NCI-H748 treated with DMSO at 0.1 percent for 48 hours (cell line): ENCODE data around the gene CMSS1.

ENCODE experiments used
- DNase-seq: peaks from one replicate; lab custom pipeline; 2025; lab: John Stamatoyannopoulos, UW

Gene CMSS1

DNA sequence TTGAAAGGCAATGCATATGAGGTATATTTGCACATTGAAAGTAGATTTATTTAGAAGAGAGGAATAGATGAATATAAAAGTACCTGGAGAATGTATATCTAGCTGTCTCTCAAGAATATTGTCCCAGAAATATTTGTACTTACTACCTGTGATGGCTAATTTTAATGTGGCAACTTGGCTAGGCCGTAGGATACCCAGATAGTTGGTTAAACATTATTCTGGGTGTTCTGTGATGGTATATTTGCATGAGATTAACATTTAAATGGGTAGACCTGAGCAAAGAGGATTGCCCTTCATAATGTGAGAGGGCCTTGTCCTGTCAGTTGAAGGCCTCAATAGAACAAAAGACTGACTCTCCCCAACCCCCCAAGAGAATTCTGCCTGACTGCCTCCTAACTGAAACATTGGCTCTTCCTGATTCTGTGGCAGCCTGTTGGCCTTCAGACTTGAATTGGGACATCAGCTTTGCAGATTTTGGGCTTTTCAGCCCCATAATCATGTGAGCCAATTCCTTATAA, 366.0 kb downstream of the CMSS1 start:
- DNase-seq = no peak

DNA sequence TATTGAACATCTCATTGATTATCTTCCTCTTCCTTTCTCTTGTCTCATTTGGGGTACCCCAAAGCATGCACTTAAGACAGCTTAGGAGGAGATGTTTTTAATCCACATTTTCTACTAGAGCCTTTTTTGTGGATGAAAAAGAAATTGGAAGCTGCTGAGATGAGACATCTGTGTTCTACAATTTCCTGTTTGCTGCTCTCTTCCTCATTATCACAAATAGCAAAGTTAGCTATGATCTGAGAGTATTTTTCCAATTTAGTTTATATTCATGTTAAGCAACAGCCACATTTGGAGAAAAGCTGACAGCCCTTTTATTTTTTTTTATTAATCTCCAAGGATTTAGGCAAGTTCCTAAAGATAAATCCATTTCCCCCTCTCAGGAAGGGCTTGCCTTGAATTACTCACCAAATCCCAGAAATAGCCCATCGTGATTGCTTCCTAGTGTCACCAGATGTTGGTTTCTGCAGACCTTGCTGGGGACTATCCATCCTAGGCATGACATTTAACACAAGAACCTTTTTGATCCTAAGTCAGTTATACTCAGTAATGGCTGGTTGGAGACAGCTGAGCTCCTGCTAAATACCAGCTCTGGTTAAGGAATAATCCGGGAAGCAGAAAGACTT, 367.4 kb downstream of the CMSS1 start:
- DNase-seq = no peak

DNA sequence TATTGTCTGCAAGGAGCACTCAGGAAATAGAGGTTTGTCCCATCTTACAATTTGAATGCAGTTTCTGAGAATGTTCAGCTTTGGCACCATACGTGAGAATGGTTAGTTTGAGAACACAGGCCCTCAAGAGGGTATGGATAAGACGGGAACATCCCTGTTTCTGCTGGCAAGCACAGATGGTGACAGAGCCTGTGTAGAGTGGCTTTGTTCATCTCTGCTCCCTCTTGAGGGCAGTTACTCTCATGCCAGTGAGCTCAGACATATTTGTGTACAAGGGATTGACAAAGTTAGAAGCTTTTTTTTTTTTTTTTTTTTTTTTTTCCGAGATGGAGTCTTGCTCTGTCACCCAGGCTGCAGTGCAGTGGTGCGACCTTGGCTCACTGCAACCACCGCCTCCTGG, 368.2 kb downstream of the CMSS1 start:
- DNase-seq = no peak

DNA sequence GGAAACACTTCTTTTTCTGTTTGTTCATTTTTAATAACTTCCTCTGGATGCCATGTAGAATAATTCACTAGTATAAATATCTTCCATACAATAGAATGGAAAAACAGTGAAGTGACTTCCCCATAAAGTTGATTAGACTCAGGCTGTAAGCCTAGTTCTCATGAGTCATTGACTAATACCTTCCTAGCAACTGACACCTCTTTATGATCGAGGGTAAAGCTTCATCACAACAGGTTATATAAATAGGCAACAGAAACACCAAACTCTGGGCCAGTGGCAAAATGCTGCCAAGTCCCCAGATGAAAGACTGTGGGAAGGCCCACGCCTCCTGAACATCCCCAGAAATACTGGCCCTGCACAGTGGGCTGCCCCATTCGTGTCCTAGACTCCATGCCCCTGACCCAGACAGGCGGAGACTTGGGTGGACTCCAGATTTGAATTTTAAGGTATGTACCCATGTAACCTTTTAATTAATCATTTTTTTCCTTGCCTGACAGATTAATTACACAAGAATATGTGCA, 371.8 kb downstream of the CMSS1 start:
- no peak for DNase-seq

DNA sequence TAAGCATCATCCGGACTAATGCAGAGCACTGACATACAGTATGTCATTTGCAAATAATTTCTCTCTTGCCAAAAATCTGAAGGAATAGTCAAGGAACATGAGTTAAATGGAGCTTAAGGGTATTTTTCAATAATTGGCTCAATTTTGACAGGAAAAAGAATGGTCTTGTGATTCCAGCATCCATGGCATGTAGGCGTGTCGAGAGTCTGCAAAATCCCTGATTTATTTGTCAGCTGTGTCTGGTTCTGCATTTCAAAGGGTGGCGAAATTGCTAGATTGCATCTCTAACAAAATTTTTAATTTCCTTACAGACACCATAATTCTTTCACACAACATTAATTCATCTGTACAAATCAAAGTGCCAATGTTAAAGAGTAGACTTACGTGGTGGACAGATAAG, 377.7 kb downstream of the CMSS1 start:
- DNase-seq = no peak

DNA sequence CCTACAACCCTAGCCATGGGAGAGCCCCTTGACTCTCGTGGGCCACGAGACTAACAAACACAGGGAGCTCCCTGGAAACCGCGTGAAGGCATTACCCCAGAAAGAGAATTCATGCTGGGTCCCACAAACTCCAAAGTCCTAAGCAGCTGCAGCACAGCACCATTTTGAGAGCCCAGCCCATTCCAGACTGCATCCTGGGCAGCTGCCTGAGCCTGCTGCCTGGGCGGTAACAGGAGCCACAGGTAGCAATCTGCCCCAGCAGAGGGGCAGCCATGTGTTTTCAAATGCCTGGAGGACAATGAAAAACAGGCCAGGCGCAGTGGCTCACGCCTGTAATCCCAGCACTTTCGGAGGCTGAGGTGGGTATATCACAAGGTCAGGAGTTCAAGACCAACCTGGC, 380.2 kb downstream of the CMSS1 start:
- DNase-seq = no peak

DNA sequence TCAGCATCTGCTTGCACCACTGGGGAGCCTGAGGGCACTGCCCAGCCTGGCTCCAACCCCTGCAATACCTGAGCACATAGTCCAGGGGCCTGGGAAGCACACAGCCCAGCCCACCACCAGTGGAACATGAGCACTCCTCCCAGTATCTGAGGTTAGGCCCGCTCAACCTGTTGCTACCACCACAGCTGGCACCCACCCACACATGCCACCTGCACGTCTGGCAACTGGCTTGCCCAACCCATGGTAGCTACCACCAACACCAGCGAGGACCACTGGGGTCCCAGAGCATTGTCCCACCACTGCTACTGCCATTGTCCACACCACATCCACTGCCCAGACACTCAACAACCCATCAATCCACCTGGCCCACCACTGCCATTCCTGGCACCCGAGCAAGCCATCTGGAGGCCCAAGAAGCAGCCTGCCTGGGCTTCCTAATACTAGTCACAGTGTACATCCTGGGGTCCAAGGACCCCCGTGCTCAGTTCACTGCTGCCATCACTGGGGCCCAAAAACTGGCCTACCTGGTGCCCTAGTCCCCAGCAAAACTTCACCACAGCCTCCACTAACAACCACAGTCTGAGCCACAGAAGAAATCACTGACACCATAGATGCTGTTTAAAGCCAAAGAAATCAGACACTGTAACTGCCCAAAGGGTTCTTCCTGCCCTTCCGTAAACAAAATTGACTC, 381.1 kb downstream of the CMSS1 start:
- DNase-seq = no peak

DNA sequence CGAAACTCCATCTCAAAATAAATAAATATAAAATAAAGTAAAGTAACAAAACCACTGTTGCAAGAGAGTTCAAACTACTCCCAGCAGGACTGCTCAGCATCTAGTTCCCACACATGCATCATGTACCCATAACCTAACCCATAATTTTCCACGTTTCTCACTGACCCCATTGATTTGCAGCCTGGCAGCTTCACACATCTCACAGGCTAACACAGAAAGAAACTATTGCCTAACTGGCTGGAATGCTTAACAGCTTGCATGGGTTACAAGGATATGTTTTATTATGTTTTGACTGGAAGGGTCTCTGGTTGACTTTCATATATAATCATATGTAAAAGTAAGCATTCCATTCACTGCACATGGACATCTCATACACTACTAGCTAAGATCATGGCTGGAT, 387.5 kb downstream of the CMSS1 start:
- DNase-seq = no peak

DNA sequence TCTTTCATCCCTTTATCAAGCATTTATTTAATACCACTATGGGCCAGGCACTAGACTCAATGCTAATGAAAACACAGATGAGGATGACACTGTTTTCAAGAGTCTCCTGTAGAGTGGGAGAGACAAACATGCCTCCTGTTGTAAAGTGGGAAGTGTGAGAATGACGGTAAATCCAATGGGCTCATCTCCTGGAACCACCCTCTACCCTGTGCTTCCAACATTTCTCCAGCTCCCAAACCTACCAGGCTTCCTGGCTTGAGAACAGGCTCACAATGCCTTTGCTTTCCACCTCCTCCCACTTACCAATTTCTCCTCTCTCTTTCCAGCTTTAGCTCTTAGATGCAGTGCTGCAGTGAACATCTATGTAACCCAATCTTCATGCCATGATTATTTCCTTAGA, 389.0 kb downstream of the CMSS1 start:
- no peak for DNase-seq

DNA sequence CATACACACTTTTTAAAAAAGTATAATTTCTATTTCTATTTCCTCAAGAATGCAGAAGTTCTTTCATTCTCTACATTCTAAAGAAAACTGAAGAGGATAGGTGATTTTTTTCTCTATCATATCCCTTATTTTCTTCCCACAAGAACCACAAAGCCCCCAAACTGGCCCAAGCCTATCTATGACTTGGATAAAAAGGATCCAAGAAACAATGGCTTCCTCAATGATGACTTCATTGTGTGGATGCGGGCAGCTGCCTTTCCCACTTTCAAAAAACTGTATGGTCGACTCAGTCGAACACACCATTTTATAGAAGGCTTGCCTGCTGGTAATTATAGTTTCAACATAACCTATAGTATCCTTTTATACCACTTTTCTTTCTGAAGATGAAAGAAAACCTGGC, 390.2 kb downstream of the CMSS1 start:
- no peak for DNase-seq

DNA sequence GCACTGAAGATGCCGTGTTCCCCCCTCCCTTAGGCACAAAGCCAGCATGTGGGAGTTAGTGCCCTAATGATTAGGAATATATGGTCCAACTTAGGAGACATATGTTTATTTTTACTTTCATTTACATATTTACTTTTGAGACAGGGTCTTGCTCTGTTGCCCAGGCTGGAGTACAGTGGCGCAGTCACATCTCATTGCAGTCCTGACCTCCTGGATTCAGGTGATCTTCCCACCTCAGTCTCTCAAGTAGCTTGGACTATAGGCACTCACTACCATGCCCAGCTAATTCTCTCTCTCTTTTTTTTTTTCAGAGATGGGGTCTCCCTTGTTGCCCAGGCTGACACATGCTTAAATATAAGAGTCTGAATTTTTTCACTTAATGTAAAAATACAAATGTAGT, 391.5 kb downstream of the CMSS1 start:
- no peak for DNase-seq

DNA sequence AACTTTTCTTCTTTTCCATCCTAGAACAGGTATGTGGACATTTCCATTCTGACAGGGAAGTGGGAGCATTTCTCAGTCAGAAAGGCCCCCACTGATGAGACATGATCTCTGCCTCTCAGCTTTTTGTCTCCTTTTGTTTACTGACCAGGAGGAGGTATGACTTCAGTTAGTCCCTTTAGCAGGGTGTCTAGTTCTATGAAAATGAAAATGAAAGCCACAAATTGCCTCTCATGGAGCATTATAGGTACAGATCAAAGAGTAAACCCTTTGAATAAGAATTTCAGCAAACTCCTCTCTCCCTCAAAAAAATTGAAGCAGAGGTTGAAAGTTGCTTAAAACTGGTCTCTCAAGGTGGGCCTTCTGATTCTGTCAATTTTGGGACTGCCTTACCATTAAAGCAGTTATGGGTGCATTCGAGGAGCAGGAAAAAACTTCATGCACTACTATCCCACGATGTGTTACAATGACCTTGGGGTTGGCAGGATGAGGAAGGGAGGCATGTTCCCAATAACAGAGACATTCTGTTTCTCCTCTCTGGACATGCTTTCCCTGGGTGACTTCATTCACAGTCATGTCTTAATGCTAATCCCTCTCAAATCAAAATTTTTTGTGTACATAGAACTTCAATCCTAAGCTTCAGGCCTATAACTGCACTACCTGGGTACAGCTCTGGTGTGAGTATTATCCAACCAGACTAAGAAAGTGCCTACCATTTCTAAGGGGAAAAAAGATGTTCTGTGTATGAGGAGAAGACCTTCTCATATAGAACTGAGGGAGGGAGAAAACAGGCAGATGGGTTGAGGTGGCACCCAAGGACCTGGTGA, 392.5 kb downstream of the CMSS1 start:
- no peak for DNase-seq

DNA sequence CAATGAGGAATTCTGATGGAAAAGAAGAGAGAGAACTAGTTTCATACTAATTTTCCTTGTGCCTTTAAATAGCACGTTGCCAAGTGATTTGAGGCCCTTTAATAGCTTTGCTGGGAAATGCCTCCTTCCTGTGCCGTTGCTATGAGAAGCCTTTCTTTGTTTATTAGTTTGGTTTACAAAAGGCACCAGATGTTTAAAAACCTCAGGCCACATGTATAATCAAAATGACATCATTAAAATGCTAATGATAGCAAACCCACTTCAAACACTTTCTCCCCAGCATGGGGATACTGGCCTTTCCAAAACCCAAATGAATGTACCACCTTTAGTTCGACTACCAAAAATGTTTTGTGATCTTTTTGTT, 393.1 kb downstream of the CMSS1 start:
- DNase-seq = peak; percentile 41

DNA sequence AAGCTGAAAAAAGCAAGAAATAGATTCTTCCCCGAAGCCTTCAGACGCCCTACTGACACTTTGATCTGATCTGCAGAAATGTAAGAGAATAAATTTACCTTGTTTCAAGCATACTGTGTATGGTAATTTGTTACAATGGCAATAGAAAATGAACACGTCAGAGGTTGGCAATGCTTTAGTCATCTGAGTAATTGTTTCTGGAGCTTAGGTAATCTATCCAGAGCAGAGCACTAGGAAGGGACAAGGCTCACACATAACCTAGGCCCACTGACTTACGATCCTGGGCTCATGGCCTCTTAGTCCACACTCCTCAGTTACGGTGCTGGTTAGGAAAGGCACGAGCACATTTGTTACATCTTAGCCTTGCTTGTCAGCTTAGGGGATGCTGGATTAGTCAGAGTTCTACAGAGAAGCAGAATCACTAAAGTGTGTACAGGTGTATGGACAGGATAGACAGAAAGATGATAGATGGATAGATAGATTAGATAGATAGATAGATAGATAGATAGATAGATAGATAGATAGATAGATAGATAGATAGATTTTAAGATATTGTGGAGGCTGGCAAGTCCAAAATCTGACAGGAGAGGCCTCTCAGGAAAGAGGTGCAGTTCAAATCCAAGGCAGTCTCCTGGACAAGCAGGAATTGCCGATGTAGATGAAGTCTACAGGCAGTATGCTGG, 396.4 kb downstream of the CMSS1 start:
- DNase-seq = no peak

DNA sequence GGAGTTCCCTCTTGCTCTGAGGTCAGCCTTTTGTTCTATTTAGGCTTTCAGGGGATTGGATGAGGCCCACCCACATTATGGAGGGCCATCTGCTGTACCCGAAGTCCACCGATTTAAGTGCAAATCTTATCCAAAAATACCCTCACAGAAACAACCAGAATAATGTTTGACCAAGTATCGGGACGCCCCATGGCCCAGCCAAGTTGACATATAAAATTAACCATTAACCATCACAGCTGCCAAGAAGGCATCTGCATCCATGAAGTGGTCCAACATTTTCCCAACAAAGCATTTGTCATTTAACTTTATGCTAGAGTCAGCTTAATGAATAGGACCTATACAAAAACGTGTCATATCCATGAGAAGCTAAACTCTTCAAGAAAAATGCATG, 396.9 kb downstream of the CMSS1 start:
- no peak for DNase-seq

DNA sequence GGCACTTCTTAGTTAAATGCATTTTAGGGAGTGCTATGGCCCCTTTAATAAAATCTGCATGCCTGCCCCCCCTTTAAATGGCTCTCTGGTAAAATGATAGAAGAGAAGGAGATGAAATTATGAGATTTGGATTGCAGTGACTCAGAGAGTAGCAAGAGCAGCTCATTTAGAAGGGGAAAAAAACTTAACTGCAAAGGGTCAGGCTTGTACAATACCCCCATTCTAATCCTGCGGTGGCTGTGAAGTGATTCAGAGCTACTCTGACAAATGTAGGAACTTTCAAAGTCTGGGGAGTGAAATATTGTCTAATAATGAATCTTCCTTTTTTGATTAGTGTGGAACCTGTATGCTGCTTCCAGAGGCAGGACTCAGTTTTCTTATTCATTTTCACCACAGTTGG, 399.1 kb downstream of the CMSS1 start:
- DNase-seq = no peak

DNA sequence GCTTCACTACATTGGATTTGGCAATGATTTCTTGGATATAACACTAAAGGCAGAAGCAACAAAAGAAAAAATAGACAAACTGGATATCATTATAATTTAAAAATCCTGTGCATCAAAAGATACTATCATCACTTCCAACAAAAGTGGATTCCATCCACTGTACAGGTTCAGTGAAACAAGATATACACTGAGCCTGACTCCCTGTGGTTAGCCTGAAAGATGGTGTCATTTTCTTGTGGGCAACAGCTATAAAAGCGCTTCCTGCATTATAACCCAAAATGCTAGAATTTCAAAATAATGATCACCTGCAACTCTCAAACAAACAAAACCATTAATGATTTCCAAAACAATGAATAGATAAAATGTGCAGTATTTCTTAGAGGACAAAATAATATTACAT, 403.5 kb downstream of the CMSS1 start:
- DNase-seq = no peak

DNA sequence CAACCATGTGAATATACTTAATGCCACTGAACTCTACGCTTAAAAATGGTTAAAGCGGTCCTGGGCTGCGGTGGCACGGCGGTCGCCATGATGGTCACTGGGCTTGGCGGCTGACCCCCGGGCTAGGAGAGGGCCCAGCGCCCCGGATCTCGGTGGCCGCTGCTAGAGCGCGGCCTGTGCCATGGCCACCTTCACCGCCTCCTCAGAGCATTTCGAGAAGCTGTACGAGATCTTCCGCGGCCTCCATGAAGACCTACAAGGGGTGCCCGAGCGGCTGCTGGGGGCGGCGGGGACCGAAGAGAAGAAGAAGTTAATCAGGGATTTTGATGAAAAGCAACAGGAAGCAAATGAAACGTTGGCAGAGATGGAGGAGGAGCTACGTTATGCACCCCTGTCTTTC, 407.5 kb downstream of the CMSS1 start:
- DNase-seq = no peak

DNA sequence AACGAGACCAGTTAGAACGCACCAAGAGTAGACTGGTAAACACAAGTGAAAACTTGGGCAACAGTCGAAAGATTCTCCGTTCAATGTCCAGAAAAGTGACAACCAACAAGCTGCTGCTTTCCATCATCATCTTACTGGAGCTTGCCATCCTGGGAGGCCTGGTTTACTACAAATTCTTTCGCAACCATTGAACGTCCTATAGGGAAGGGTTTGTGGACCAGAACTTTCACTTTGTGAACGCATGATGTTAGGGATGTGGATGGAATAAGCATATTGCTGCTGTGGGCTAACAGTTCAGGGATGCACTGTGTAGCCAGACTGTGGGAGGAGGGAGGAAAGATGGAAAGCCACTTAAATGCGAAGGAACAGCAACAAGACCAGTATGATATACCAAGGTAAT, 408.2 kb downstream of the CMSS1 start:
- no peak for DNase-seq

DNA sequence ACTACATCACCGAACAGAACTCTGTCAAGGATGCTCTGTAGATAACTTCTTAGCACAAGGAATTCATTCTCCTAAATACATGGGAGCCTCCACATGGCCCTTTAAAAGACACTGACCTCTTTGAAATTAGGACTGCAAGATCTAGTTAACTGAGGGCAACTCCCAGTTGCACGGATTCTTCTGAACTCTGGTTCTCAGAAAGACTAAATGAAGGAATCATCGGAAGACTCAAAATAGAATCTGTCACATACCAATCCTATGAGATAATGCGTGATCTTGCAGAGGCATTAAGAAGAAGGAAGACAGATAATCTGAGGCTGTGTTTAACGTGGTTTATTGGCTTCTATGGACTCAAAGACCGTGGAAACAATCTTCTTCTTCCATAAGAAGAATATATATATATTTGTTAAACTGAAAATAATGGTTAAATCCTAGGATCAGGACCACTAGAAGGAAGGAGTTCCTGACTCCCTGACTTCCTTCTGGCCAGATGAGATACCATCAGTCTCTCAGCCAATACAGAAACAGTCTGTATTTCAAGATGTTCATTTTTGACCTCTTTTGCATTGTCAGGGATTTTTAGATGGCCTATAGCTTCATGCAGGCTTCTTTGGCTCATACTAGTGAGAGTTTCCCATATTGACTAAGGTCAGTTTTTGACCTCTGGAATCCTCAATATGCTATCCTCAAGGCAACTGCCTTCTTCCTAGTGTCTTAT, 409.2 kb downstream of the CMSS1 start:
- no peak for DNase-seq

DNA sequence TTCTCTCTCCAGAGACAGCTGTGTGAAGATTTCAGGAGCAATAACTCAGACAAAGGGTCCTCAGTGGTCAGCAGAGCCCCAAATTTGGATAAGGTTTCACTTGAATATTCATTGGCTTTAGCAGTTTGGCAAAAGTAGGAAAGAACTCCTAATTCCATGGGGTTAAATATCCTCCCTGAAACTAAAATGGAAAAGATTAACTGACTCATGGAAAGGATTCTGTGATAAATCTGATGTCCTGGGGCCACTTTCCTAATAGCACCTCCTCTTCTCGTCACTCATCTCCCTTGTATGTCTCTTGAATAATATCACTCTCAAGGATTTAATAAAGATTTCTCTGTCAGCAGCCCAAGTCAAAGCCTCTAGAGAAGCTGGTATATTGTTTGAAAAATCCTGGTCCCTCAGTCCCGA, 409.9 kb downstream of the CMSS1 start:
- DNase-seq = no peak

DNA sequence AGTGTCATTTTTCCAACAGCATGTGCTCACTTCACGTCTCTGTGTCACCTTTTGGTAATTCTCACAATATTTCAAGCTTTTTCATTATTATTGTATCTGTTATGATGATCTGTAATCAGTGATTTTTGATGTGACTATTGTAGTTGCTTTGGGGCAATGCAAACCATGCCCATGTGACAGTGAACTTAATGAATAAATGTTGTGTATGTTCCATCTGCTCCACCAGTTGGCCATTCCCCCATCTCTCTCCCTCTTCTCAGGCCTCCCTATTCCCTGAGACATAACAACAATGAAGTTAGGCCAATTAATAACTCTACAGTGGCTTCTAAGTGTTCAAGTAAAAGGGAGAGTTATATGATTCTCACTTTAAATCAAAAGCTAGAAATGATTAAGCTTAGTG, 410.6 kb downstream of the CMSS1 start:
- DNase-seq = no peak
